Fibroblast of pulmonary artery (primary cell): Measurements from ENCODE around the gene DLL3.

ENCODE experiments used
- DNase-seq: peaks from one replicate; pipeline ENCODE4 v3.0.0-alpha.2; 2010; ENCODE audit warnings: low read depth
- H3K4me3 ChIP-seq: replicated peaks from 2 replicates; pipeline ENCODE4 v1.5.1; 2011; ENCODE audit warnings: low read depth, mild to moderate bottlenecking, control low read depth, low read length, moderate library complexity
- CTCF ChIP-seq: IDR thresholded peaks from 2 replicates; pipeline ENCODE4 v1.5.1; 2011; ENCODE audit warnings: mild to moderate bottlenecking, control low read depth, low read length, inconsistent platforms; ENCODE audit errors: missing control alignments

The DLL3 gene

GRCh38 chr19:39539518-39540332 is 41.0 kb downstream of the DLL3 start, which contains the start of gene EID2:
Gene EID2 (minus strand): TSS chr19:39540161. CDS start chr19:39540079, 82 bp downstream.
- TF ChIP-seq CTCF, result peak; percentile 78
- DNase-seq, result peak; percentile 96

GRCh38 chr19:39540333-39540673 is 41.6 kb downstream of the DLL3 start:
- H3K4me3 ChIP-seq, result peak overlapping the region; percentile 88
- DNase-seq, result no peak

More at GRCh38 chr19:39539518-39540332, 41.0 kb downstream of the DLL3 start, which contains the start of gene EID2:
- H3K4me3 ChIP-seq, result peak within 1 kb of the TSS; percentile 88

GRCh38 chr19:39542206-39542605 is 43.5 kb downstream of the DLL3 start:
- no peak for TF ChIP-seq CTCF
- DNase-seq, result peak; percentile 34

More at GRCh38 chr19:39540333-39540673, 41.6 kb downstream of the DLL3 start:
- TF ChIP-seq CTCF, result no peak

DNA sequence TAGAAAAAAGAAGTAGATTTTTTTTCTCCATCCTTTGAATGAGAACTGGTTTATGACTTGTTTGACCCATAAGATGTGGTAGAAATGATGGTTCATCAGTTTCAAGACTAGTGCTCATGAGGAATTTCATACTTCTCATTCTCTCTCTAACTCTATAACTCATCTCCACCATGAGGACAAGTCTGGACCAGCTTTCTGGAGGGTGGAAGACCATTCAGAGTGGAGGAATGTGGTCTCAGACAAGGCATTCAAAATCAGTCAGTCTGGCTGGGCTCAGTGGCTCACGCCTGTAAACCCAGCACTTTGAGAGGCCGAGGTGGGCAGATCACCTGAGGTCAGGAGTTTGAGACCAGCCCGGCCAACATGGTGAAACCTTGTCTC is 44.7 kb downstream of the DLL3 start:
- TF ChIP-seq CTCF, result no peak
- no peak for DNase-seq

More at GRCh38 chr19:39542206-39542605, 43.5 kb downstream of the DLL3 start:
- H3K4me3 ChIP-seq, result no peak overlapping the region

GRCh38 chr19:39544226-39544903 is 45.6 kb downstream of the DLL3 start:
- DNase-seq, result peak; percentile 32

More for the DNA sequence above, 44.7 kb downstream of the DLL3 start:
- no peak overlapping the region for H3K4me3 ChIP-seq

DNA sequence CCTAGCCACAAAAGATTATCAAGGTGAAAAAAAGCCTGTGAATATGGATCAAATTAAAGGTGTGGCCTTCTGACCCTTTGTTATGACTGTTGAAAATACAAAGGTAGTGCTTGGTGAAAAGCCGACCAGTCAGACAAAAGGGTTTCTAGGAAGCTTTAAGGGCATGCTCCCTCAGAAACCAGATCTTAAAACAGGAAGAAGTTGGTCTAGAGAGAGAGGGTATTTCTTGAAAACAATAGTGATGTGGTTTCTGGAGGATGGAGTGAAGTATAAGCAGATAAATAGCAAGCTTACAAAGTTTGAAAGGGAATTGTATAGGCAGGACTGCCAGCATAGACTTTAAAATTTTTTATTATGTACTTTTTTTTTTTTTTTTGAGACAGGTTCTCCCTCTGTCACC is 46.2 kb downstream of the DLL3 start:
- no peak for DNase-seq
- TF ChIP-seq CTCF, result no peak
- H3K4me3 ChIP-seq, result no peak overlapping the region

More at GRCh38 chr19:39544226-39544903, 45.6 kb downstream of the DLL3 start:
- H3K4me3 ChIP-seq, result no peak overlapping the region
- no peak for TF ChIP-seq CTCF
